Measurements from ENCODE around the gene UBE2C.

DNA sequence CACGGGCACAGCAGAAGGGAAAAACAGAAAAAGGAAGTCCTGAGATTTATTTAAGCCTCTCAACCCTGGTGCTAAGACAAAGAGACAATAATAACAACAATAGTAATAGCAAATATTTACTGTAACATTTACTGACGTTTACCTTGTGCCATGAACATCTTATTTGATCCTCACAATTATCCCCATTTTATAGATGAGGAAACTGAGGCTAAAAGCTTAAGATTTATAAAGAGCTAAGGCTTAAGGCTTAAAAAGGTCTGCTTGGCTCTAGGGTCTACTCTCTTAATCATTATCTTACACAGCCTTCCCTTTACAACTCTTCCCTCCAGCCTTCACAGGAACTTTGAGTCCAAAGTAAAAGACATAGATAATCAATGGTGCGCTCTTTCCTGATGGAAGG lies 24.1 kb upstream of the UBE2C start:
- TF ChIP-seq, protein P1, sequence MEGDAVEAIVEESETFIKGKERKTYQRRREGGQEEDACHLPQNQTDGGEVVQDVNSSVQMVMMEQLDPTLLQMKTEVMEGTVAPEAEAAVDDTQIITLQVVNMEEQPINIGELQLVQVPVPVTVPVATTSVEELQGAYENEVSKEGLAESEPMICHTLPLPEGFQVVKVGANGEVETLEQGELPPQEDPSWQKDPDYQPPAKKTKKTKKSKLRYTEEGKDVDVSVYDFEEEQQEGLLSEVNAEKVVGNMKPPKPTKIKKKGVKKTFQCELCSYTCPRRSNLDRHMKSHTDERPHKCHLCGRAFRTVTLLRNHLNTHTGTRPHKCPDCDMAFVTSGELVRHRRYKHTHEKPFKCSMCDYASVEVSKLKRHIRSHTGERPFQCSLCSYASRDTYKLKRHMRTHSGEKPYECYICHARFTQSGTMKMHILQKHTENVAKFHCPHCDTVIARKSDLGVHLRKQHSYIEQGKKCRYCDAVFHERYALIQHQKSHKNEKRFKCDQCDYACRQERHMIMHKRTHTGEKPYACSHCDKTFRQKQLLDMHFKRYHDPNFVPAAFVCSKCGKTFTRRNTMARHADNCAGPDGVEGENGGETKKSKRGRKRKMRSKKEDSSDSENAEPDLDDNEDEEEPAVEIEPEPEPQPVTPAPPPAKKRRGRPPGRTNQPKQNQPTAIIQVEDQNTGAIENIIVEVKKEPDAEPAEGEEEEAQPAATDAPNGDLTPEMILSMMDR (IDR thresholded peaks at IDR 0.05; ENCODE audit: low read depth, low read length), result no peak
- TF ChIP-seq EZH2phosphoT487 (IDR thresholded peaks at IDR 0.05; ENCODE audit: low read depth), result no peak
